Astrocyte (in vitro differentiated cells and primary cell): ENCODE measurements around the gene ITPKB.

ENCODE experiments used
- EZH2 ChIP-seq: IDR thresholded peaks from 2 replicates; pipeline ENCODE4 v1.6.1; 2012; ENCODE audit warnings: mild to moderate bottlenecking, low read length, inconsistent platforms; ENCODE audit not compliant: insufficient read depth
- TF ChIP-seq, protein P1 (sequence below): IDR thresholded peaks from 2 replicates; pipeline ENCODE4 v1.5.1; 2011; ENCODE audit warnings: low read depth, mild to moderate bottlenecking, inconsistent platforms, low read length, moderate library complexity; ENCODE audit not compliant: insufficient read depth

DNA sequence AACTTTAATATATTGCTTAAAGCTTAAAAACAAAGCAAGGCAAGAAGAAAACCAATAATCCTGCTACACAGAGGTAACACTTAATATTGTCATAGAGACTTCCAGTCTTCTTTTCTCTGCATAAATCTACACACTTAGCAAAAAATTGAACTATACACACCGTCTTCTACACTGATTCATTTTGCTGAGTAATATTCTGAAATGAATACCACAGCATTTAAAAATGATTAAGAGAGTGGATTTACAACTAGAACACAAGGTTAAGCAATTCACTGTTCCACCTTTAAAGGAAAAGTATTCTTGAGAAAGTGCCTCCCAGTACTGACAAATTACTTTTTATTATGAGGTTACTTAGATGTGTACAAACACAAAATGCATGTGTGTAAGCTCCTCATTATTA lies 22.2 kb upstream of the ITPKB start:
- TF ChIP-seq EZH2: no peak
- TF ChIP-seq, protein P1, sequence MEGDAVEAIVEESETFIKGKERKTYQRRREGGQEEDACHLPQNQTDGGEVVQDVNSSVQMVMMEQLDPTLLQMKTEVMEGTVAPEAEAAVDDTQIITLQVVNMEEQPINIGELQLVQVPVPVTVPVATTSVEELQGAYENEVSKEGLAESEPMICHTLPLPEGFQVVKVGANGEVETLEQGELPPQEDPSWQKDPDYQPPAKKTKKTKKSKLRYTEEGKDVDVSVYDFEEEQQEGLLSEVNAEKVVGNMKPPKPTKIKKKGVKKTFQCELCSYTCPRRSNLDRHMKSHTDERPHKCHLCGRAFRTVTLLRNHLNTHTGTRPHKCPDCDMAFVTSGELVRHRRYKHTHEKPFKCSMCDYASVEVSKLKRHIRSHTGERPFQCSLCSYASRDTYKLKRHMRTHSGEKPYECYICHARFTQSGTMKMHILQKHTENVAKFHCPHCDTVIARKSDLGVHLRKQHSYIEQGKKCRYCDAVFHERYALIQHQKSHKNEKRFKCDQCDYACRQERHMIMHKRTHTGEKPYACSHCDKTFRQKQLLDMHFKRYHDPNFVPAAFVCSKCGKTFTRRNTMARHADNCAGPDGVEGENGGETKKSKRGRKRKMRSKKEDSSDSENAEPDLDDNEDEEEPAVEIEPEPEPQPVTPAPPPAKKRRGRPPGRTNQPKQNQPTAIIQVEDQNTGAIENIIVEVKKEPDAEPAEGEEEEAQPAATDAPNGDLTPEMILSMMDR: no peak
